Spinal cord (tissue), 10 donors: Measurements from ENCODE around the gene MCHR1. TPM values are rescaled to one million over a fixed set of nuclear protein-coding genes. Genes with fewer than 3 reads are reported as not detected.
"Not testable (repeated sequence)": the region's sequence is repeated elsewhere in the genome, so short reads cannot be mapped to it uniquely, and the experiment has no call there.

Experiments used
- DNase-seq, 6 donors: peaks; one replicate each; pipeline versions ENCODE4 v3.0.0 to v3.0.0-alpha.2; 2013 to 2015; ENCODE audit warnings: low spot score in 6 of 6, low read depth in 4 of 6
- H3K27ac ChIP-seq: one replicate; pipeline ENCODE4 v1.5.1; 2013; ENCODE audit warnings: low read depth, low read length, control low read depth
- H3K27me3 ChIP-seq: one replicate; pipeline ENCODE4 v1.6.1; 2013; ENCODE audit warnings: low read length; ENCODE audit not compliant: control insufficient read depth, insufficient read depth
- H3K36me3 ChIP-seq: one replicate; pipeline ENCODE4 v1.6.1; 2013; ENCODE audit warnings: low read length; ENCODE audit not compliant: control insufficient read depth, insufficient read depth
- H3K4me1 ChIP-seq: one replicate; pipeline ENCODE4 v1.6.1; 2013; ENCODE audit warnings: low read length; ENCODE audit not compliant: control insufficient read depth, insufficient read depth
- H3K4me3 ChIP-seq: one replicate; pipeline ENCODE4 v1.5.1; 2013; ENCODE audit warnings: low read depth, low read length, control low read depth
- H3K9me3 ChIP-seq: one replicate; pipeline ENCODE4 v1.6.1; 2013; ENCODE audit warnings: low read length; ENCODE audit not compliant: control insufficient read depth, insufficient read depth
- WGBS: methylation state at CpG from one replicate; pipeline ENCODE4 v1.1.5; 2013; ENCODE audit warnings: missing lambda C conversion rate; ENCODE audit not compliant: insufficient coverage; 5-methylcytosine and 5-hydroxymethylcytosine counted together
- polyA plus RNA-seq, 2 donors: library from polyadenylated mRNA; unstranded; fragments of 120-200 nt; gene quantifications; one replicate each; pipeline ENCODE4 v1.2.1, GENCODE V29; 2013; ENCODE audit not compliant: insufficient read length in 2 of 2
- total RNA-seq, 2 donors: library from RNA; depleted of rRNA in 1 of 2; stranded (reverse); fragments of 120-200 nt in 1 of 2; fragments of >200 nt in 1 of 2; gene quantifications; one replicate each; pipeline versions ENCODE4 v1.2.3 to v1.2.4, GENCODE V29; 2013 to 2014
- donor health status: healthy.

Gene MCHR1
- total and polyA plus RNA-seq, 4 donors: 2.4 to 7.3 (median 5.9) TPM

GRCh38 chr22:40720156-40720537 is 40.9 kb downstream of the MCHR1 start:
- peaks cover 12% of the 10 kb centered on the region for H3K4me1 ChIP-seq

GRCh38 chr22:40720538-40721256 is 41.4 kb downstream of the MCHR1 start:
- H3K36me3 ChIP-seq: no peaks in the 10 kb centered on the region
- 20% methylated on average over 9 of the region's 11 CpGs for WGBS
- H3K4me3 ChIP-seq: no peak overlapping the region

More at GRCh38 chr22:40720156-40720537, 40.9 kb downstream of the MCHR1 start:
- H3K36me3 ChIP-seq, H3K4me3 ChIP-seq, DNase-seq, H3K9me3 ChIP-seq, H3K27me3 ChIP-seq, H3K27ac ChIP-seq: not testable (repeated sequence)
- 94% methylated on average over 2 of the region's 6 CpGs for WGBS

GRCh38 chr22:40721266-40721665 is 42.0 kb downstream of the MCHR1 start:
- Histone ChIP-seq H3K27me3 (peaks cover 2% of the 10 kb centered on the region), H3K27ac (no peak overlapping the region), H3K4me3 (no peak overlapping the region), H3K36me3 (no peaks in the 10 kb centered on the region), H3K4me1 (peaks cover 12% of the 10 kb centered on the region), H3K9me3 (no peaks in the 10 kb centered on the region)
- WGBS: 5% methylated on average over 3 of the region's 6 CpGs
- peak in 2 of 6 donors; percentile 77 to 87 for DNase-seq

More at GRCh38 chr22:40720538-40721256, 41.4 kb downstream of the MCHR1 start:
- no peak overlapping the region for H3K27ac ChIP-seq
- no peaks in the 10 kb centered on the region for H3K9me3 ChIP-seq
- H3K27me3 ChIP-seq: peaks cover 2% of the 10 kb centered on the region
- DNase-seq: peak in 1 of 6 donors; percentile 53
- peaks cover 12% of the 10 kb centered on the region for H3K4me1 ChIP-seq

- 92% methylated on average over 13 of the region's 13 CpGs for WGBS
- no peaks in the 10 kb centered on the region for H3K9me3 ChIP-seq
- H3K4me1 ChIP-seq: peaks cover 18% of the 10 kb centered on the region
- no peak for DNase-seq
- no peaks in the 10 kb centered on the region for H3K36me3 ChIP-seq
- no peak overlapping the region for H3K4me3 ChIP-seq
- peaks cover 2% of the 10 kb centered on the region for H3K27me3 ChIP-seq
- H3K27ac ChIP-seq: no peak overlapping the region
Observed at GRCh38 chr22:40723396-40723933, 44.2 kb downstream of the MCHR1 start.

- H3K9me3 ChIP-seq: no peaks in the 10 kb centered on the region
- WGBS: no CpG with 5 or more reads among the region's 4 CpGs
- H3K36me3 ChIP-seq: no peaks in the 10 kb centered on the region
- no peak overlapping the region for H3K4me3 ChIP-seq
- H3K4me1 ChIP-seq: peaks cover 11% of the 10 kb centered on the region
- no peak overlapping the region for H3K27ac ChIP-seq
- no peaks in the 10 kb centered on the region for H3K27me3 ChIP-seq
- peak in 2 of 6 donors; percentile 37 to 83 for DNase-seq
Observed at GRCh38 chr22:40726514-40726913, 47.2 kb downstream of the MCHR1 start.

- DNase-seq: peak in 2 of 6 donors; percentile 42 to 82
- Histone ChIP-seq H3K27ac (no peak overlapping the region), H3K36me3 (no peaks in the 10 kb centered on the region), H3K4me3 (no peak overlapping the region), H3K4me1 (peaks cover 6% of the 10 kb centered on the region), H3K9me3 (no peaks in the 10 kb centered on the region), H3K27me3 (no peaks in the 10 kb centered on the region)
- no CpG with 5 or more reads among the region's 11 CpGs for WGBS
Observed at GRCh38 chr22:40727070-40727963, 48.0 kb downstream of the MCHR1 start.

- peaks cover 11% of the 10 kb centered on the region for H3K4me1 ChIP-seq
- no peaks in the 10 kb centered on the region for H3K36me3 ChIP-seq
- no peak for DNase-seq
- H3K9me3 ChIP-seq: no peaks in the 10 kb centered on the region
- no peak overlapping the region for H3K27ac ChIP-seq
- no peaks in the 10 kb centered on the region for H3K27me3 ChIP-seq
- 81% methylated on average over 4 of the region's 14 CpGs for whole genome bisulfite sequencing
- no peak overlapping the region for H3K4me3 ChIP-seq
Observed at GRCh38 chr22:40727964-40728615, 48.8 kb downstream of the MCHR1 start.

GRCh38 chr22:40728731-40729189 is 49.5 kb downstream of the MCHR1 start:
- Histone ChIP-seq H3K27me3 (no peaks in the 10 kb centered on the region), H3K4me3 (no peak overlapping the region), H3K36me3 (no peaks in the 10 kb centered on the region), H3K4me1 (peaks cover 11% of the 10 kb centered on the region), H3K9me3 (no peaks in the 10 kb centered on the region), H3K27ac (no peak overlapping the region)
- 77% methylated on average over 11 of the region's 13 CpGs for WGBS
- no peak for DNase-seq

- 100% methylated on average over 3 of the region's 6 CpGs for WGBS
- H3K36me3 ChIP-seq: no peaks in the 10 kb centered on the region
- DNase-seq: no peak
- H3K4me1 ChIP-seq: peaks cover 11% of the 10 kb centered on the region
- no peaks in the 10 kb centered on the region for H3K27me3 ChIP-seq
- no peak overlapping the region for H3K27ac ChIP-seq
- H3K4me3 ChIP-seq: no peak overlapping the region
- no peaks in the 10 kb centered on the region for H3K9me3 ChIP-seq
Observed at GRCh38 chr22:40729284-40729683, 50.0 kb downstream of the MCHR1 start.
